H1 (cell line): ENCODE results near the gene GHRHR. TPM values are rescaled to one million over a fixed set of nuclear protein-coding genes. Genes with fewer than 3 reads are reported as not detected.
A peak's percentile ranks its signal among the peaks of the same experiment; 100 is the strongest.

Experiments
- CTCF ChIA-PET: fragments of 300-600 bp; sonication (Branson Sonifier 250); formaldehyde crosslinking; loops from one replicate; lab custom pipeline; 2021; ENCODE audit not compliant: partially characterized antibody; lab: Charles Lee
- POLR2A ChIA-PET: fragments of 300-600 bp; sonication (Branson Sonifier 250); formaldehyde crosslinking; loops from one replicate; lab custom pipeline; 2021; ENCODE audit warnings: inconsistent platforms; ENCODE audit not compliant: partially characterized antibody; lab: Charles Lee
- DNase-seq, 2 experiments: peaks; one replicate each; pipeline versions ENCODE4 v3.0.0 to v3.0.0-alpha.2; 2010 to 2022; ENCODE audit warnings: low spot score in 2 of 2, low read depth in 1 of 2, mixed read lengths in 1 of 2
- FAIRE-seq: peaks from 2 replicates; lab custom pipeline; 2011; peaks lifted over from hg19 to GRCh38; lab: Jason Lieb, UNC
- H2AFZ ChIP-seq: 2 replicates; pipeline ENCODE4 v1.8.1; 2012; ENCODE audit warnings: low read length, inconsistent platforms
- H2AK5ac ChIP-seq: 2 replicates; pipeline ENCODE4 v1.6.1; 2013; ENCODE audit warnings: low read depth, low read length
- H2BK120ac ChIP-seq: replicated peaks from 2 replicates; pipeline ENCODE3; 2013; ENCODE audit warnings: low read depth, low read length, inconsistent platforms
- H2BK12ac ChIP-seq: 2 replicates; pipeline ENCODE4 v1.6.1; 2013; ENCODE audit warnings: low read depth, low read length
- H2BK15ac ChIP-seq: 2 replicates; pipeline ENCODE4 v1.6.1; 2013; ENCODE audit warnings: low read length
- H2BK20ac ChIP-seq: 2 replicates; pipeline ENCODE4 v1.6.1; 2013; ENCODE audit warnings: low read length
- H2BK5ac ChIP-seq: 2 replicates; pipeline ENCODE4 v1.6.1; 2013; ENCODE audit warnings: low read depth, low read length
- H3K14ac ChIP-seq: 2 replicates; pipeline ENCODE4 v1.6.1; 2013; ENCODE audit warnings: inconsistent platforms; ENCODE audit not compliant: insufficient read length
- H3K18ac ChIP-seq: 2 replicates; pipeline ENCODE4 v1.6.1; 2013; ENCODE audit warnings: low read length; ENCODE audit errors: extremely low read depth
- H3K23ac ChIP-seq: 2 replicates; pipeline ENCODE4 v1.6.1; 2013; ENCODE audit warnings: inconsistent platforms; ENCODE audit not compliant: insufficient read length
- H3K23me2 ChIP-seq: 2 replicates; pipeline ENCODE4 v1.6.1; 2013; ENCODE audit warnings: low read depth, low read length
- H3K27ac ChIP-seq: 2 replicates; pipeline ENCODE4 v1.6.1; 2011; ENCODE audit warnings: low read depth, low read length, inconsistent platforms
- H3K27me3 ChIP-seq, 4 experiments: replicated peaks in 1 of 4; 1 replicate in 1 of 4; 2 replicates in 3 of 4; pipeline versions ENCODE4 v1.6.1 to v1.8.1; 2011 to 2013; ENCODE audit warnings: low read length in 3 of 4, mild to moderate bottlenecking in 3 of 4, inconsistent platforms in 2 of 4, mixed read lengths in 2 of 4, moderate library complexity in 1 of 4; ENCODE audit not compliant: control insufficient read depth in 3 of 4, insufficient read depth in 3 of 4; ENCODE audit errors: extremely low read depth in 1 of 4
- H3K36me3 ChIP-seq, 4 experiments: 2 replicates each; pipeline versions ENCODE4 v1.6.1 to v1.8.1; 2011 to 2013; ENCODE audit warnings: mild to moderate bottlenecking in 4 of 4, low read length in 3 of 4, moderate library complexity in 2 of 4, control low read depth in 1 of 4, inconsistent platforms in 1 of 4; ENCODE audit not compliant: insufficient read depth in 4 of 4, control insufficient read depth in 2 of 4
- H3K4ac ChIP-seq: replicated peaks from 2 replicates; pipeline ENCODE3; 2013; ENCODE audit warnings: low read length, low read depth, mixed read lengths, inconsistent platforms; ENCODE audit not compliant: insufficient read length
- H3K4me1 ChIP-seq, 4 experiments: replicated peaks in 1 of 4; 1 replicate in 1 of 4; 2 replicates in 3 of 4; pipeline versions ENCODE4 v1.6.1 to v1.8.1; 2011 to 2013; ENCODE audit warnings: low read length in 3 of 4, inconsistent platforms in 2 of 4, mixed read lengths in 1 of 4; ENCODE audit not compliant: insufficient read depth in 4 of 4, control insufficient read depth in 3 of 4
- H3K4me2 ChIP-seq, 2 experiments: 2 replicates each; pipeline versions ENCODE4 v1.6.1 to v1.8.1; 2011 to 2013; ENCODE audit warnings: low read depth in 2 of 2, low read length in 2 of 2, control low read depth in 1 of 2, inconsistent platforms in 1 of 2, mild to moderate bottlenecking in 1 of 2; ENCODE audit not compliant: insufficient read depth in 1 of 2
- H3K4me3 ChIP-seq, 4 experiments: fragments of 200-600, 300-600 bp in 1 of 4; sonication (generic), shearing (Covaris generic), sonication (Bioruptor Twin) in 1 of 4; 2 replicates each; pipeline versions ENCODE4 v1.5.1 to v1.8.1; 2011 to 2016; ENCODE audit warnings: low read length in 4 of 4, low read depth in 3 of 4, control low read depth in 2 of 4, inconsistent platforms in 2 of 4, mild to moderate bottlenecking in 2 of 4, mixed read lengths in 1 of 4, moderate library complexity in 1 of 4; ENCODE audit not compliant: insufficient read depth in 2 of 4; ENCODE audit errors: extremely low read depth in 1 of 4
- H3K56ac ChIP-seq: replicated peaks from 2 replicates; pipeline ENCODE3; 2013; ENCODE audit warnings: low read depth, mild to moderate bottlenecking, mixed read lengths, low read length, inconsistent platforms; ENCODE audit not compliant: insufficient read length
- H3K79me1 ChIP-seq: 2 replicates; pipeline ENCODE4 v1.6.1; 2013; ENCODE audit warnings: low read depth, low read length, control low read depth
- H3K79me2 ChIP-seq, 2 experiments: 2 replicates each; pipeline versions ENCODE4 v1.6.1 to v1.8.1; 2012 to 2013; ENCODE audit warnings: low read length in 2 of 2, mild to moderate bottlenecking in 2 of 2, inconsistent platforms in 1 of 2; ENCODE audit not compliant: insufficient read depth in 2 of 2, control insufficient read depth in 1 of 2
- H3K9ac ChIP-seq, 4 experiments: replicated peaks in 1 of 4; 1 replicate in 1 of 4; 2 replicates in 3 of 4; pipeline versions ENCODE4 v1.6.1 to v1.8.1; 2011 to 2013; ENCODE audit warnings: low read depth in 3 of 4, low read length in 3 of 4, control low read depth in 2 of 4, mild to moderate bottlenecking in 2 of 4, moderate library complexity in 2 of 4, inconsistent platforms in 1 of 4; ENCODE audit errors: extremely low read depth in 1 of 4
- H3K9me3 ChIP-seq, 2 experiments: 2 replicates each; pipeline versions ENCODE4 v1.6.1 to v1.8.1; 2012 to 2013; ENCODE audit warnings: mild to moderate bottlenecking in 2 of 2, moderate library complexity in 2 of 2, control low read depth in 1 of 2, inconsistent platforms in 1 of 2, low read depth in 1 of 2, low read length in 1 of 2, mixed read lengths in 1 of 2; ENCODE audit not compliant: insufficient read depth in 2 of 2
- H4K20me1 ChIP-seq, 2 experiments: replicated peaks in 1 of 2; 2 replicates each; pipeline versions ENCODE3 to v1.8.1; 2011 to 2013; ENCODE audit warnings: inconsistent platforms in 2 of 2, low read length in 2 of 2, mild to moderate bottlenecking in 1 of 2; ENCODE audit not compliant: insufficient read depth in 2 of 2, control insufficient read depth in 1 of 2
- H4K5ac ChIP-seq: 2 replicates; pipeline ENCODE4 v1.6.1; 2013; ENCODE audit warnings: low read length, low read depth, mixed read lengths, inconsistent platforms; ENCODE audit not compliant: insufficient read length
- H4K8ac ChIP-seq: 2 replicates; pipeline ENCODE4 v1.8.0; 2013; ENCODE audit warnings: mild to moderate bottlenecking, moderate library complexity, low read length, inconsistent platforms; ENCODE audit not compliant: insufficient read depth; ENCODE audit errors: extremely low read depth
- H4K91ac ChIP-seq: replicated peaks from 2 replicates; pipeline ENCODE3; 2013; ENCODE audit warnings: low read length, mixed read lengths, inconsistent platforms; ENCODE audit not compliant: insufficient read length
- CHD1 ChIP-seq: IDR thresholded peaks from 2 replicates; pipeline ENCODE4 v1.6.1; 2012; ENCODE audit warnings: low read depth, low read length, improper control_type of control experiment
- CHD2 ChIP-seq: IDR thresholded peaks from 2 replicates; pipeline ENCODE4 v1.6.1; 2012; ENCODE audit warnings: low read length, improper control_type of control experiment
- GABPA ChIP-seq: IDR thresholded peaks from 2 replicates; pipeline ENCODE4 v1.6.1; 2011; ENCODE audit warnings: mild to moderate bottlenecking, low read length, moderate library complexity, borderline replicate concordance; ENCODE audit not compliant: insufficient read depth
- JUN ChIP-seq: IDR thresholded peaks from 2 replicates; pipeline ENCODE4 v1.6.1; 2011; ENCODE audit warnings: low read depth, mild to moderate bottlenecking, improper control_type of control experiment, low read length
- JUND ChIP-seq: IDR thresholded peaks from 2 replicates; pipeline ENCODE4 v1.6.1; 2011; ENCODE audit warnings: mild to moderate bottlenecking, improper control_type of control experiment, low read length
- KDM5A ChIP-seq: fragments of 200-600 bp; IDR thresholded peaks from 2 replicates; pipeline ENCODE4 v1.7.1; 2012; ENCODE audit warnings: mild to moderate bottlenecking, low read length, inconsistent platforms, mixed read lengths
- NRF1 ChIP-seq: IDR thresholded peaks from 2 replicates; pipeline ENCODE4 v1.6.1; 2011; ENCODE audit warnings: mild to moderate bottlenecking, low read depth, low read length, improper control_type of control experiment
- POLR2A ChIP-seq, 2 experiments: IDR thresholded peaks; 1 replicate in 1 of 2; 2 replicates in 1 of 2; pipeline ENCODE4 v1.6.1; 2011; ENCODE audit warnings: low read depth in 2 of 2, low read length in 2 of 2, mild to moderate bottlenecking in 2 of 2; ENCODE audit errors: control extremely low read depth in 1 of 2
- SAP30 ChIP-seq: fragments of 300-600 bp; sonication (generic); IDR thresholded peaks from 2 replicates; pipeline ENCODE4 v1.7.1; 2012; ENCODE audit warnings: low read length, moderate library complexity, mild to moderate bottlenecking, inconsistent platforms; ENCODE audit not compliant: insufficient read depth, insufficient replicate concordance
- SIX5 ChIP-seq: IDR thresholded peaks from 2 replicates; pipeline ENCODE4 v1.6.1; 2011; ENCODE audit warnings: mild to moderate bottlenecking, low read depth, low read length
- SUZ12 ChIP-seq: fragments of 200-600 bp; sonication (generic); IDR thresholded peaks from 2 replicates; pipeline ENCODE4 v1.6.1; 2012; ENCODE audit warnings: mild to moderate bottlenecking, inconsistent platforms, low read length, moderate library complexity, mixed read lengths
- YY1 ChIP-seq: IDR thresholded peaks from 2 replicates; pipeline ENCODE4 v1.6.1; 2011; ENCODE audit warnings: low read depth, mild to moderate bottlenecking, low read length
- WGBS, 2 experiments: shearing (Covaris generic) in 1 of 2; methylation state at CpG; one replicate each; pipeline versions ENCODE4 v1.1.6 to v1.1.7; 2013 to 2015; ENCODE audit warnings: low lambda C conversion rate in 2 of 2, mixed read lengths in 2 of 2, inconsistent platforms in 1 of 2, low coverage in 1 of 2, missing lambda C conversion rate in 1 of 2; ENCODE audit not compliant: insufficient replicate concordance in 2 of 2, insufficient coverage in 1 of 2, insufficient read length in 1 of 2; ENCODE audit errors: extremely low coverage in 1 of 2, missing lambda C conversion rate in 1 of 2; 5-methylcytosine and 5-hydroxymethylcytosine counted together
- polyA plus RNA-seq, 7 experiments: library from polyadenylated mRNA; depleted of rRNA in 3 of 7; stranded (reverse) in 5 of 7; unstranded in 2 of 7; fragments of >200 nt in 5 of 7; fragments of 200-250 nt in 2 of 7; gene quantifications; 1 replicate in 5 of 7; 2 replicates in 1 of 7; 4 replicates in 1 of 7; pipeline versions ENCODE4 v1.2.1 to v1.2.3, GENCODE V29; 2011 to 2013; ENCODE audit warnings: missing spikeins in 2 of 7, mixed read lengths in 2 of 7
- total RNA-seq: library from RNA; stranded (reverse); fragmentation: NEBNext Ultra II Directional; extraction: Animal tissue kit (Norgen Biotek cat#: 25700); gene quantifications from 2 replicates; pipeline ENCODE4 v1.2.1, GENCODE V29; 2021

Gene GHRHR
- total and polyA plus RNA-seq, 2 of the 8 experiments (the other 6 are each of a cell fraction or from before 2014, with no cell fraction given), result 0.60 to 6.5 TPM

DNA sequence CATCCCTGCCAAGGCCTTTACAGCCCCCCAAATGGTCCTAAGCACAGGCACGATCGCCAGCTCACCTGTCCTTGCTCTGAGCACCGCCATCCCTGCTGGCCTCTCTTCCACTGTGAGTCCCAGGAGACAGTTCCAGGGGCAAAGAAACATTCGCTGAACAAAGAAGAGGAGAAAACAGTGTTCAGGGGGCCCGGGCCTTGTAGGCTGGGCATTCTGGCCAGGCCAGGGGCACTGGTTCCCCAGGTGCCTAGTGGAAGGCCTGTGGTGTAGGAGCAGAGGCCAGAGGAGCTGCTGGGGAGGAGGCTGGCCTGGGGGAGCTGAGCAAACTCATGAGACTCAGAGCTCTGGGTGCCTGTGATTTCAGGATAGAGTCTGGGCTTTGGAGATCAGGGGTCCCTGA, 29.5 kb upstream of the GHRHR start:
- Histone ChIP-seq H3K36me3 (no peaks in the 10 kb centered on the region), H4K91ac (no peak overlapping the region), H2AFZ (no peak overlapping the region), H3K4me2 (no peak overlapping the region), H2BK20ac (no peak overlapping the region), H3K56ac (no peak overlapping the region), H3K23me2 (no peaks in the 10 kb centered on the region; the same call in 1 of the 2 replicates), H2BK12ac (no peak overlapping the region), H2BK5ac (no peak overlapping the region), H4K5ac (no peak overlapping the region), H4K8ac (no peak overlapping the region), H3K4me3 (no peak overlapping the region), H3K27me3 (0 out of 7 replicates have a peak, but pooled peaks cover 0 to 8% (median 0%) of the 10 kb centered on the region in 4 experiments), H3K9me3 (no peaks in the 10 kb centered on the region), H3K79me2 (no peaks in the 10 kb centered on the region), H2BK15ac (no peak overlapping the region), H3K14ac (no peak overlapping the region), H3K9ac (no peak overlapping the region), H3K4ac (no peak overlapping the region), H4K20me1 (no peaks in the 10 kb centered on the region), H3K18ac (no peak overlapping the region), H3K4me1 (peaks cover 0 to 9% (median 6%) of the 10 kb centered on the region in 4 experiments; a peak in 6 of 7 replicates), H3K27ac (no peak overlapping the region), H2BK120ac (no peak overlapping the region), H3K23ac (no peak overlapping the region), H2AK5ac (no peak overlapping the region), H3K79me1 (no peaks in the 10 kb centered on the region)
- POLR2A ChIA-PET, result no interaction called here
- CTCF ChIA-PET, result interaction anchor here (0.7 to 12.0 kb wide), 17 partner anchors 9 to 1184 kb away, joined by 3 to 309 read pairs (median 5); partner anchors contain the start of gene GHRHR
- FAIRE-seq (no peak), DNase-seq (peak in 1 of 2 experiments; percentile 33)
- WGBS, 2 experiments, result 84% methylated on average over 5 of the region's 5 CpGs; no CpG with 5 or more reads in 1 of the 2 experiments
- TF ChIP-seq KDM5A, result no peak
- TF ChIP-seq YY1, result no peak
- TF ChIP-seq CHD1, result no peak
- no peak for TF ChIP-seq GABPA
- no peak for TF ChIP-seq JUN
- TF ChIP-seq SAP30, result no peak
- TF ChIP-seq POLR2A (IDR thresholded peaks at IDR 0.05; ENCODE audit: control extremely low read depth in 1 of 2, low read depth in 2 of 2, low read length in 2 of 2), result no peak
- no peak for TF ChIP-seq JUND
- no peak for TF ChIP-seq SIX5
- TF ChIP-seq CHD2, result no peak
- no peak for TF ChIP-seq NRF1
- TF ChIP-seq SUZ12, result no peak
